GM23338 (cell line): ENCODE results near the gene GRIP2.

Experiments used
- CREB1 ChIP-seq: fragments of 250-450 bp; sonication (Bioruptor Pico); IDR thresholded peaks from 2 replicates; pipeline ENCODE4 v1.5.0; 2020; ENCODE audit warnings: low read depth, mild to moderate bottlenecking, moderate library complexity
- EZH2 ChIP-seq: fragments of 200-600 bp; sonication (generic); IDR thresholded peaks from one replicate; pipeline ENCODE4 v1.8.0; 2017; ENCODE audit warnings: antibody characterized with exemption, mild to moderate bottlenecking, low read depth; ENCODE audit not compliant: unreplicated experiment
- EZH2phosphoT487 ChIP-seq: fragments of 200-600 bp; sonication (generic); IDR thresholded peaks from one replicate; pipeline ENCODE4 v1.8.1; 2018; ENCODE audit warnings: antibody characterized with exemption; ENCODE audit not compliant: unreplicated experiment
- JUNB ChIP-seq: IDR thresholded peaks from one replicate; pipeline ENCODE4 v1.6.1; 2016; ENCODE audit warnings: antibody characterized with exemption; ENCODE audit not compliant: unreplicated experiment
- NANOG ChIP-seq: IDR thresholded peaks from 2 replicates; pipeline ENCODE4 v1.6.1; 2016; ENCODE audit warnings: antibody characterized with exemption, borderline replicate concordance
- POLR2AphosphoS5 ChIP-seq: IDR thresholded peaks from 2 replicates; pipeline ENCODE4 v1.6.1; 2016; ENCODE audit warnings: antibody characterized with exemption, low read depth
- REST ChIP-seq: IDR thresholded peaks from one replicate; pipeline ENCODE4 v1.6.1; 2018; ENCODE audit warnings: antibody characterized with exemption; ENCODE audit not compliant: unreplicated experiment
- ZNF114 ChIP-seq: fragments of 250-450 bp; sonication (Bioruptor Pico); IDR thresholded peaks from 2 replicates; pipeline ENCODE4 v1.5.0; 2020; ENCODE audit warnings: mild to moderate bottlenecking, moderate library complexity
- ZNF331 ChIP-seq: fragments of 250-450 bp; sonication (Bioruptor Pico); IDR thresholded peaks from 2 replicates; pipeline ENCODE4 v1.5.0; 2020; ENCODE audit warnings: low read depth, mild to moderate bottlenecking, moderate library complexity
- TF ChIP-seq, protein P1 (sequence below), 2 experiments: fragments of 200-600 bp in 1 of 2; sonication (generic) in 1 of 2; conservative IDR thresholded peaks; 2 replicates each; pipeline versions ENCODE4 v1.5.1 to v1.6.1; 2016 to 2017; ENCODE audit warnings: antibody characterized with exemption in 2 of 2, low read depth in 2 of 2, mild to moderate bottlenecking in 2 of 2, moderate library complexity in 1 of 2
- TF ChIP-seq, protein P2 (sequence below): fragments of 250-450 bp; sonication (Bioruptor Pico); IDR thresholded peaks from 2 replicates; pipeline ENCODE4 v1.5.0; 2020; ENCODE audit warnings: mild to moderate bottlenecking, moderate library complexity

DNA sequence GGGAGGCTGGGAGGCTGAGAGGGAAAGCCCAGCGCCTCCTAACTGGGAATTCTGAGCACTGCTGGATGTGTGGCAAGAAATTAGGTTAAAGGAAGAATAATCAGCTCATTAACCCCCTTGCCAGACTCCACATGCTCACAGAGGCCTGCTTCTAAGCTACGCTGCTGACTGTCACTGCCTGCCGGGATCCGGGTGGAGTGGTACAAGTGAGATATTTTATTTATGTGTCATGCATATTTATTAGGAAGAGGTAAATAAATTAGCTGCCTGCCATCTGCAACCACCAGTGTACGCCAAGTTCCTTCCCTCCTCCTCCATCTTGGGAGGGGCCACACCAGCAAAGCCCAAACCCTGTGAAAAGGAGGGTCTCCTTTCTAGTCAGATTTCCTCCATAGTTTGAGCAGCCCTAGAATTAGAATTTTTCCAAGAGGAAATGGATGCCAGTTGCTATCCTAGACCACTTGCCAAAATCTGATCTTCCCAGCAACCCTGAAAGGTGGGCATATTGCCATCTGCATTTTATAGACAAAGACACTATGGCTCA is 43.5 kb upstream of the GRIP2 start:
- TF ChIP-seq POLR2AphosphoS5 (no peak), EZH2 (no peak), CREB1 (no peak), JUNB (no peak), EZH2phosphoT487 (no peak), REST (no peak), NANOG (no peak), ZNF114 (no peak), ZNF331 (CRISPR knock-in tag) (no peak)
- TF ChIP-seq, protein P1, sequence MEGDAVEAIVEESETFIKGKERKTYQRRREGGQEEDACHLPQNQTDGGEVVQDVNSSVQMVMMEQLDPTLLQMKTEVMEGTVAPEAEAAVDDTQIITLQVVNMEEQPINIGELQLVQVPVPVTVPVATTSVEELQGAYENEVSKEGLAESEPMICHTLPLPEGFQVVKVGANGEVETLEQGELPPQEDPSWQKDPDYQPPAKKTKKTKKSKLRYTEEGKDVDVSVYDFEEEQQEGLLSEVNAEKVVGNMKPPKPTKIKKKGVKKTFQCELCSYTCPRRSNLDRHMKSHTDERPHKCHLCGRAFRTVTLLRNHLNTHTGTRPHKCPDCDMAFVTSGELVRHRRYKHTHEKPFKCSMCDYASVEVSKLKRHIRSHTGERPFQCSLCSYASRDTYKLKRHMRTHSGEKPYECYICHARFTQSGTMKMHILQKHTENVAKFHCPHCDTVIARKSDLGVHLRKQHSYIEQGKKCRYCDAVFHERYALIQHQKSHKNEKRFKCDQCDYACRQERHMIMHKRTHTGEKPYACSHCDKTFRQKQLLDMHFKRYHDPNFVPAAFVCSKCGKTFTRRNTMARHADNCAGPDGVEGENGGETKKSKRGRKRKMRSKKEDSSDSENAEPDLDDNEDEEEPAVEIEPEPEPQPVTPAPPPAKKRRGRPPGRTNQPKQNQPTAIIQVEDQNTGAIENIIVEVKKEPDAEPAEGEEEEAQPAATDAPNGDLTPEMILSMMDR (conservative IDR thresholded peaks at IDR 0.05; ENCODE audit: low read depth in 2 of 2), result no peak
- TF ChIP-seq, protein P2, sequence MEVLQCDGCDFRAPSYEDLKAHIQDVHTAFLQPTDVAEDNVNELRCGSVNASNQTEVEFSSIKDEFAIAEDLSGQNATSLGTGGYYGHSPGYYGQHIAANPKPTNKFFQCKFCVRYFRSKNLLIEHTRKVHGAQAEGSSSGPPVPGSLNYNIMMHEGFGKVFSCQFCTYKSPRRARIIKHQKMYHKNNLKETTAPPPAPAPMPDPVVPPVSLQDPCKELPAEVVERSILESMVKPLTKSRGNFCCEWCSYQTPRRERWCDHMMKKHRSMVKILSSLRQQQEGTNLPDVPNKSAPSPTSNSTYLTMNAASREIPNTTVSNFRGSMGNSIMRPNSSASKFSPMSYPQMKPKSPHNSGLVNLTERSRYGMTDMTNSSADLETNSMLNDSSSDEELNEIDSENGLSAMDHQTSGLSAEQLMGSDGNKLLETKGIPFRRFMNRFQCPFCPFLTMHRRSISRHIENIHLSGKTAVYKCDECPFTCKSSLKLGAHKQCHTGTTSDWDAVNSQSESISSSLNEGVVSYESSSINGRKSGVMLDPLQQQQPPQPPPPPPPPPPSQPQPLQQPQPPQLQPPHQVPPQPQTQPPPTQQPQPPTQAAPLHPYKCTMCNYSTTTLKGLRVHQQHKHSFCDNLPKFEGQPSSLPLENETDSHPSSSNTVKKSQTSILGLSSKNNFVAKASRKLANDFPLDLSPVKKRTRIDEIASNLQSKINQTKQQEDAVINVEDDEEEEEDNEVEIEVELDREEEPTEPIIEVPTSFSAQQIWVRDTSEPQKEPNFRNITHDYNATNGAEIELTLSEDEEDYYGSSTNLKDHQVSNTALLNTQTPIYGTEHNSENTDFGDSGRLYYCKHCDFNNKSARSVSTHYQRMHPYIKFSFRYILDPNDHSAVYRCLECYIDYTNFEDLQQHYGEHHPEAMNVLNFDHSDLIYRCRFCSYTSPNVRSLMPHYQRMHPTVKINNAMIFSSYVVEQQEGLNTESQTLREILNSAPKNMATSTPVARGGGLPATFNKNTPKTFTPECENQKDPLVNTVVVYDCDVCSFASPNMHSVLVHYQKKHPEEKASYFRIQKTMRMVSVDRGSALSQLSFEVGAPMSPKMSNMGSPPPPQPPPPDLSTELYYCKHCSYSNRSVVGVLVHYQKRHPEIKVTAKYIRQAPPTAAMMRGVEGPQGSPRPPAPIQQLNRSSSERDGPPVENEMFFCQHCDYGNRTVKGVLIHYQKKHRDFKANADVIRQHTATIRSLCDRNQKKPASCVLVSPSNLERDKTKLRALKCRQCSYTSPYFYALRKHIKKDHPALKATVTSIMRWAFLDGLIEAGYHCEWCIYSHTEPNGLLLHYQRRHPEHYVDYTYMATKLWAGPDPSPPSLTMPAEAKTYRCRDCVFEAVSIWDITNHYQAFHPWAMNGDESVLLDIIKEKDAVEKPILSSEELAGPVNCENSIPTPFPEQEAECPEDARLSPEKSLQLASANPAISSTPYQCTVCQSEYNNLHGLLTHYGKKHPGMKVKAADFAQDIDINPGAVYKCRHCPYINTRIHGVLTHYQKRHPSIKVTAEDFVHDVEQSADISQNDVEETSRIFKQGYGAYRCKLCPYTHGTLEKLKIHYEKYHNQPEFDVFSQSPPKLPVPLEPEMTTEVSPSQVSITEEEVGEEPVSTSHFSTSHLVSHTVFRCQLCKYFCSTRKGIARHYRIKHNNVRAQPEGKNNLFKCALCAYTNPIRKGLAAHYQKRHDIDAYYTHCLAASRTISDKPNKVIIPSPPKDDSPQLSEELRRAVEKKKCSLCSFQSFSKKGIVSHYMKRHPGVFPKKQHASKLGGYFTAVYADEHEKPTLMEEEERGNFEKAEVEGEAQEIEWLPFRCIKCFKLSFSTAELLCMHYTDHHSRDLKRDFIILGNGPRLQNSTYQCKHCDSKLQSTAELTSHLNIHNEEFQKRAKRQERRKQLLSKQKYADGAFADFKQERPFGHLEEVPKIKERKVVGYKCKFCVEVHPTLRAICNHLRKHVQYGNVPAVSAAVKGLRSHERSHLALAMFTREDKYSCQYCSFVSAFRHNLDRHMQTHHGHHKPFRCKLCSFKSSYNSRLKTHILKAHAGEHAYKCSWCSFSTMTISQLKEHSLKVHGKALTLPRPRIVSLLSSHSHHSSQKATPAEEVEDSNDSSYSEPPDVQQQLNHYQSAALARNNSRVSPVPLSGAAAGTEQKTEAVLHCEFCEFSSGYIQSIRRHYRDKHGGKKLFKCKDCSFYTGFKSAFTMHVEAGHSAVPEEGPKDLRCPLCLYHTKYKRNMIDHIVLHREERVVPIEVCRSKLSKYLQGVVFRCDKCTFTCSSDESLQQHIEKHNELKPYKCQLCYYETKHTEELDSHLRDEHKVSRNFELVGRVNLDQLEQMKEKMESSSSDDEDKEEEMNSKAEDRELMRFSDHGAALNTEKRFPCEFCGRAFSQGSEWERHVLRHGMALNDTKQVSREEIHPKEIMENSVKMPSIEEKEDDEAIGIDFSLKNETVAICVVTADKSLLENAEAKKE (CRISPR knock-in tag), result no peak
